GM23338 (cell line): ENCODE measurements around the gene SASH1. TPM values are rescaled to one million over a fixed set of nuclear protein-coding genes. Genes with fewer than 3 reads are reported as not detected.

ENCODE experiments used
- ATAC-seq: fragments of 200-7000 bp; cut with Tn5 transposase; 3 replicates; pipeline ENCODE4 v1.9.1; 2020
- DNase-seq: peaks from one replicate; pipeline ENCODE4 v3.0.0-alpha.2; 2015; ENCODE audit warnings: low spot score
- H2AFZ ChIP-seq: fragments of 200-600 bp; sonication (generic); 2 replicates; pipeline ENCODE4 v1.8.0; 2016; ENCODE audit warnings: antibody characterized with exemption, mild to moderate bottlenecking, moderate library complexity
- H3F3A ChIP-seq: fragments of 200-600 bp; sonication (generic); replicated peaks from 2 replicates; pipeline ENCODE4 v1.8.0; 2017; ENCODE audit warnings: antibody characterized with exemption, mixed run types, low read depth
- H3K27ac ChIP-seq: fragments of 200-600 bp; sonication (generic); 2 replicates; pipeline ENCODE4 v1.6.1; 2016; ENCODE audit warnings: low read depth
- H3K27me3 ChIP-seq: fragments of 200-600 bp; sonication (generic); 2 replicates; pipeline ENCODE4 v1.8.0; 2016; ENCODE audit warnings: mild to moderate bottlenecking, mixed run types, moderate library complexity; ENCODE audit not compliant: insufficient read depth
- H3K36me3 ChIP-seq: fragments of 200-600 bp; sonication (generic); 2 replicates; pipeline ENCODE4 v1.8.0; 2016; ENCODE audit warnings: mild to moderate bottlenecking; ENCODE audit not compliant: insufficient read depth
- H3K4me1 ChIP-seq: fragments of 200-600 bp; sonication (generic); 2 replicates; pipeline ENCODE4 v1.8.0; 2016; ENCODE audit warnings: mild to moderate bottlenecking, moderate library complexity; ENCODE audit not compliant: insufficient read depth
- H3K4me2 ChIP-seq: fragments of 200-600 bp; sonication (generic); 2 replicates; pipeline ENCODE4 v1.7.1; 2017; ENCODE audit warnings: mixed run types
- H3K4me3 ChIP-seq: fragments of 200-600 bp; sonication (generic); 2 replicates; pipeline ENCODE4 v1.6.1; 2016; ENCODE audit warnings: mixed run types
- H3K79me2 ChIP-seq: fragments of 200-600 bp; sonication (generic); replicated peaks from 2 replicates; pipeline ENCODE4 v1.8.0; 2017; ENCODE audit warnings: mild to moderate bottlenecking; ENCODE audit not compliant: insufficient read depth
- H3K9me2 ChIP-seq: fragments of 200-600 bp; sonication (generic); 2 replicates; pipeline ENCODE4 v1.8.0; 2017; ENCODE audit not compliant: insufficient read depth
- H4K20me1 ChIP-seq: fragments of 200-600 bp; sonication (generic); replicated peaks from 2 replicates; pipeline ENCODE4 v1.8.0; 2017; ENCODE audit warnings: mild to moderate bottlenecking; ENCODE audit not compliant: insufficient read depth
- H3K27ac Mint-ChIP-seq: 2 replicates; pipeline ENCODE4 v1.8.0; 2020; ENCODE audit warnings: inconsistent platforms, mild to moderate bottlenecking, moderate library complexity, mixed read lengths
- H3K27me3 Mint-ChIP-seq: 3 replicates; pipeline ENCODE4 v1.8.0; 2022; ENCODE audit warnings: low read depth, mild to moderate bottlenecking, moderate library complexity, mixed read lengths, inconsistent platforms; ENCODE audit not compliant: insufficient read depth, poor library complexity
- H3K36me3 Mint-ChIP-seq: 3 replicates; pipeline ENCODE4 v1.8.0; 2021; ENCODE audit warnings: low read depth, mild to moderate bottlenecking, inconsistent platforms, moderate library complexity, mixed read lengths
- H3K4me1 Mint-ChIP-seq: 3 replicates; pipeline ENCODE4 v1.8.0; 2020; ENCODE audit warnings: mild to moderate bottlenecking, inconsistent platforms, mixed read lengths
- H3K4me3 Mint-ChIP-seq: 3 replicates; pipeline ENCODE4 v1.8.0; 2021; ENCODE audit warnings: moderate library complexity, mild to moderate bottlenecking, inconsistent platforms, mixed read lengths
- H3K9me3 Mint-ChIP-seq: 3 replicates; pipeline ENCODE4 v1.8.0; 2020; ENCODE audit warnings: moderate library complexity, mild to moderate bottlenecking, inconsistent platforms, mixed read lengths
- CREB1 ChIP-seq: fragments of 250-450 bp; sonication (Bioruptor Pico); IDR thresholded peaks from 2 replicates; pipeline ENCODE4 v1.5.0; 2020; ENCODE audit warnings: low read depth, mild to moderate bottlenecking, moderate library complexity
- EZH2 ChIP-seq: fragments of 200-600 bp; sonication (generic); IDR thresholded peaks from one replicate; pipeline ENCODE4 v1.8.0; 2017; ENCODE audit warnings: antibody characterized with exemption, mild to moderate bottlenecking, low read depth; ENCODE audit not compliant: unreplicated experiment
- EZH2phosphoT487 ChIP-seq: fragments of 200-600 bp; sonication (generic); IDR thresholded peaks from one replicate; pipeline ENCODE4 v1.8.1; 2018; ENCODE audit warnings: antibody characterized with exemption; ENCODE audit not compliant: unreplicated experiment
- JUNB ChIP-seq: IDR thresholded peaks from one replicate; pipeline ENCODE4 v1.6.1; 2016; ENCODE audit warnings: antibody characterized with exemption; ENCODE audit not compliant: unreplicated experiment
- NANOG ChIP-seq: IDR thresholded peaks from 2 replicates; pipeline ENCODE4 v1.6.1; 2016; ENCODE audit warnings: antibody characterized with exemption, borderline replicate concordance
- POLR2AphosphoS5 ChIP-seq: IDR thresholded peaks from 2 replicates; pipeline ENCODE4 v1.6.1; 2016; ENCODE audit warnings: antibody characterized with exemption, low read depth
- STAT1 ChIP-seq: IDR thresholded peaks from one replicate; pipeline ENCODE4 v1.6.1; 2016; ENCODE audit warnings: antibody characterized with exemption; ENCODE audit not compliant: unreplicated experiment
- ZNF114 ChIP-seq: fragments of 250-450 bp; sonication (Bioruptor Pico); IDR thresholded peaks from 2 replicates; pipeline ENCODE4 v1.5.0; 2020; ENCODE audit warnings: mild to moderate bottlenecking, moderate library complexity
- ZNF331 ChIP-seq: fragments of 250-450 bp; sonication (Bioruptor Pico); IDR thresholded peaks from 2 replicates; pipeline ENCODE4 v1.5.0; 2020; ENCODE audit warnings: low read depth, mild to moderate bottlenecking, moderate library complexity
- polyA plus RNA-seq: library from polyadenylated mRNA; unstranded; fragments of >200 nt; fragmentation: Nextera tagmentation; extraction: Ambion mirVana; gene quantifications from 2 replicates; pipeline ENCODE4 v1.2.1, GENCODE V29; 2016
- total RNA-seq: library from RNA; depleted of rRNA; stranded (reverse); fragments of >200 nt; shearing (Covaris generic); gene quantifications from 2 replicates; pipeline ENCODE4 v1.2.3, GENCODE V29; 2014
- TF ChIP-seq, protein P1 (sequence below): fragments of 250-450 bp; sonication (Bioruptor Pico); IDR thresholded peaks from 2 replicates; pipeline ENCODE4 v1.5.0; 2020; ENCODE audit warnings: mild to moderate bottlenecking, moderate library complexity
- TF ChIP-seq, protein P2 (sequence below): IDR thresholded peaks from one replicate; pipeline ENCODE4 v1.6.1; 2018; ENCODE audit warnings: antibody characterized with exemption; ENCODE audit not compliant: unreplicated experiment
- TF ChIP-seq, protein P3 (sequence below), 2 experiments: fragments of 200-600 bp in 1 of 2; sonication (generic) in 1 of 2; conservative IDR thresholded peaks; 2 replicates each; pipeline versions ENCODE4 v1.5.1 to v1.6.1; 2016 to 2017; ENCODE audit warnings: antibody characterized with exemption in 2 of 2, low read depth in 2 of 2, mild to moderate bottlenecking in 2 of 2, moderate library complexity in 1 of 2
- TF ChIP-seq, protein P4 (sequence below): IDR thresholded peaks from 2 replicates; pipeline ENCODE4 v1.6.1; 2016; ENCODE audit warnings: antibody characterized with exemption

SASH1 gene
- total and polyA plus RNA-seq, 2 experiments from 2014 or later: 8.2 to 30.2 TPM

DNA sequence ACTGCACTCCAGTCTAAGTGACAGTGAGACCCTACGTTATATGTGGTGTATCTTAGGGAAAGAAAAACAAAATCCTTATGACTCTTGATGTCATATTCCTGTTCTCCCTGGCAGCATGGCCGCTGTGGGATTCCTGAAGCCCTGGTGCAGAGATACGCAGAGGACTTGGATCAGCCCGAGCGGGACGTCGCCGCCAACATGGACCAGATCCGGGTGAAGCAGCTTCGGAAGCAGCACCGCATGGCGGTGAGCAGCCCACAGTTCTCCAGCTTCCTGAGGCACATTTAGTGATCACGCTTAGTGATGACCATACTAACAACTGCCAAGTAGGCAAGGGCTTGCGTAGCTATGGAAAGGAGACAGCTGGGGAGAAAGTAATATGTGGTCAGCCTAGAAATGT, 203.3 kb downstream of the SASH1 start:
- H3K36me3 ChIP-seq: peaks cover 14% of the 10 kb centered on the region
- H3K9me2 ChIP-seq: no peaks in the 10 kb centered on the region
- no peaks in the 10 kb centered on the region for H4K20me1 ChIP-seq
- DNase-seq: no peak
- Mint-ChIP-seq H3K27ac (no peak overlapping the region), H3K36me3 (peaks cover 66% of the 10 kb centered on the region), H3K9me3 (no peaks in the 10 kb centered on the region), H3K4me1 (peaks cover 6% of the 10 kb centered on the region), H3K4me3 (no peak overlapping the region), H3K27me3 (no peaks in the 10 kb centered on the region)
- H3K27ac ChIP-seq: no peak overlapping the region
- H3K4me3 ChIP-seq: no peak overlapping the region
- H3F3A ChIP-seq: no peaks in the 10 kb centered on the region
- H3K27me3 ChIP-seq: no peaks in the 10 kb centered on the region
- no peak overlapping the region for H2AFZ ChIP-seq
- peaks cover 6% of the 10 kb centered on the region for H3K4me1 ChIP-seq
- no peak overlapping the region for H3K4me2 ChIP-seq
- no peaks in the 10 kb centered on the region for H3K79me2 ChIP-seq
- ATAC-seq: no peak
- TF ChIP-seq NANOG (no peak), ZNF331 (CRISPR knock-in tag) (no peak), CREB1 (CRISPR knock-in tag) (no peak), POLR2AphosphoS5 (no peak), EZH2 (no peak), EZH2phosphoT487 (no peak), JUNB (no peak), ZNF114 (CRISPR knock-in tag) (no peak), STAT1 (no peak)
- TF ChIP-seq, protein P1, sequence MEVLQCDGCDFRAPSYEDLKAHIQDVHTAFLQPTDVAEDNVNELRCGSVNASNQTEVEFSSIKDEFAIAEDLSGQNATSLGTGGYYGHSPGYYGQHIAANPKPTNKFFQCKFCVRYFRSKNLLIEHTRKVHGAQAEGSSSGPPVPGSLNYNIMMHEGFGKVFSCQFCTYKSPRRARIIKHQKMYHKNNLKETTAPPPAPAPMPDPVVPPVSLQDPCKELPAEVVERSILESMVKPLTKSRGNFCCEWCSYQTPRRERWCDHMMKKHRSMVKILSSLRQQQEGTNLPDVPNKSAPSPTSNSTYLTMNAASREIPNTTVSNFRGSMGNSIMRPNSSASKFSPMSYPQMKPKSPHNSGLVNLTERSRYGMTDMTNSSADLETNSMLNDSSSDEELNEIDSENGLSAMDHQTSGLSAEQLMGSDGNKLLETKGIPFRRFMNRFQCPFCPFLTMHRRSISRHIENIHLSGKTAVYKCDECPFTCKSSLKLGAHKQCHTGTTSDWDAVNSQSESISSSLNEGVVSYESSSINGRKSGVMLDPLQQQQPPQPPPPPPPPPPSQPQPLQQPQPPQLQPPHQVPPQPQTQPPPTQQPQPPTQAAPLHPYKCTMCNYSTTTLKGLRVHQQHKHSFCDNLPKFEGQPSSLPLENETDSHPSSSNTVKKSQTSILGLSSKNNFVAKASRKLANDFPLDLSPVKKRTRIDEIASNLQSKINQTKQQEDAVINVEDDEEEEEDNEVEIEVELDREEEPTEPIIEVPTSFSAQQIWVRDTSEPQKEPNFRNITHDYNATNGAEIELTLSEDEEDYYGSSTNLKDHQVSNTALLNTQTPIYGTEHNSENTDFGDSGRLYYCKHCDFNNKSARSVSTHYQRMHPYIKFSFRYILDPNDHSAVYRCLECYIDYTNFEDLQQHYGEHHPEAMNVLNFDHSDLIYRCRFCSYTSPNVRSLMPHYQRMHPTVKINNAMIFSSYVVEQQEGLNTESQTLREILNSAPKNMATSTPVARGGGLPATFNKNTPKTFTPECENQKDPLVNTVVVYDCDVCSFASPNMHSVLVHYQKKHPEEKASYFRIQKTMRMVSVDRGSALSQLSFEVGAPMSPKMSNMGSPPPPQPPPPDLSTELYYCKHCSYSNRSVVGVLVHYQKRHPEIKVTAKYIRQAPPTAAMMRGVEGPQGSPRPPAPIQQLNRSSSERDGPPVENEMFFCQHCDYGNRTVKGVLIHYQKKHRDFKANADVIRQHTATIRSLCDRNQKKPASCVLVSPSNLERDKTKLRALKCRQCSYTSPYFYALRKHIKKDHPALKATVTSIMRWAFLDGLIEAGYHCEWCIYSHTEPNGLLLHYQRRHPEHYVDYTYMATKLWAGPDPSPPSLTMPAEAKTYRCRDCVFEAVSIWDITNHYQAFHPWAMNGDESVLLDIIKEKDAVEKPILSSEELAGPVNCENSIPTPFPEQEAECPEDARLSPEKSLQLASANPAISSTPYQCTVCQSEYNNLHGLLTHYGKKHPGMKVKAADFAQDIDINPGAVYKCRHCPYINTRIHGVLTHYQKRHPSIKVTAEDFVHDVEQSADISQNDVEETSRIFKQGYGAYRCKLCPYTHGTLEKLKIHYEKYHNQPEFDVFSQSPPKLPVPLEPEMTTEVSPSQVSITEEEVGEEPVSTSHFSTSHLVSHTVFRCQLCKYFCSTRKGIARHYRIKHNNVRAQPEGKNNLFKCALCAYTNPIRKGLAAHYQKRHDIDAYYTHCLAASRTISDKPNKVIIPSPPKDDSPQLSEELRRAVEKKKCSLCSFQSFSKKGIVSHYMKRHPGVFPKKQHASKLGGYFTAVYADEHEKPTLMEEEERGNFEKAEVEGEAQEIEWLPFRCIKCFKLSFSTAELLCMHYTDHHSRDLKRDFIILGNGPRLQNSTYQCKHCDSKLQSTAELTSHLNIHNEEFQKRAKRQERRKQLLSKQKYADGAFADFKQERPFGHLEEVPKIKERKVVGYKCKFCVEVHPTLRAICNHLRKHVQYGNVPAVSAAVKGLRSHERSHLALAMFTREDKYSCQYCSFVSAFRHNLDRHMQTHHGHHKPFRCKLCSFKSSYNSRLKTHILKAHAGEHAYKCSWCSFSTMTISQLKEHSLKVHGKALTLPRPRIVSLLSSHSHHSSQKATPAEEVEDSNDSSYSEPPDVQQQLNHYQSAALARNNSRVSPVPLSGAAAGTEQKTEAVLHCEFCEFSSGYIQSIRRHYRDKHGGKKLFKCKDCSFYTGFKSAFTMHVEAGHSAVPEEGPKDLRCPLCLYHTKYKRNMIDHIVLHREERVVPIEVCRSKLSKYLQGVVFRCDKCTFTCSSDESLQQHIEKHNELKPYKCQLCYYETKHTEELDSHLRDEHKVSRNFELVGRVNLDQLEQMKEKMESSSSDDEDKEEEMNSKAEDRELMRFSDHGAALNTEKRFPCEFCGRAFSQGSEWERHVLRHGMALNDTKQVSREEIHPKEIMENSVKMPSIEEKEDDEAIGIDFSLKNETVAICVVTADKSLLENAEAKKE (CRISPR knock-in tag): no peak
- TF ChIP-seq, protein P2, sequence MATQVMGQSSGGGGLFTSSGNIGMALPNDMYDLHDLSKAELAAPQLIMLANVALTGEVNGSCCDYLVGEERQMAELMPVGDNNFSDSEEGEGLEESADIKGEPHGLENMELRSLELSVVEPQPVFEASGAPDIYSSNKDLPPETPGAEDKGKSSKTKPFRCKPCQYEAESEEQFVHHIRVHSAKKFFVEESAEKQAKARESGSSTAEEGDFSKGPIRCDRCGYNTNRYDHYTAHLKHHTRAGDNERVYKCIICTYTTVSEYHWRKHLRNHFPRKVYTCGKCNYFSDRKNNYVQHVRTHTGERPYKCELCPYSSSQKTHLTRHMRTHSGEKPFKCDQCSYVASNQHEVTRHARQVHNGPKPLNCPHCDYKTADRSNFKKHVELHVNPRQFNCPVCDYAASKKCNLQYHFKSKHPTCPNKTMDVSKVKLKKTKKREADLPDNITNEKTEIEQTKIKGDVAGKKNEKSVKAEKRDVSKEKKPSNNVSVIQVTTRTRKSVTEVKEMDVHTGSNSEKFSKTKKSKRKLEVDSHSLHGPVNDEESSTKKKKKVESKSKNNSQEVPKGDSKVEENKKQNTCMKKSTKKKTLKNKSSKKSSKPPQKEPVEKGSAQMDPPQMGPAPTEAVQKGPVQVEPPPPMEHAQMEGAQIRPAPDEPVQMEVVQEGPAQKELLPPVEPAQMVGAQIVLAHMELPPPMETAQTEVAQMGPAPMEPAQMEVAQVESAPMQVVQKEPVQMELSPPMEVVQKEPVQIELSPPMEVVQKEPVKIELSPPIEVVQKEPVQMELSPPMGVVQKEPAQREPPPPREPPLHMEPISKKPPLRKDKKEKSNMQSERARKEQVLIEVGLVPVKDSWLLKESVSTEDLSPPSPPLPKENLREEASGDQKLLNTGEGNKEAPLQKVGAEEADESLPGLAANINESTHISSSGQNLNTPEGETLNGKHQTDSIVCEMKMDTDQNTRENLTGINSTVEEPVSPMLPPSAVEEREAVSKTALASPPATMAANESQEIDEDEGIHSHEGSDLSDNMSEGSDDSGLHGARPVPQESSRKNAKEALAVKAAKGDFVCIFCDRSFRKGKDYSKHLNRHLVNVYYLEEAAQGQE: no peak
- TF ChIP-seq, protein P3, sequence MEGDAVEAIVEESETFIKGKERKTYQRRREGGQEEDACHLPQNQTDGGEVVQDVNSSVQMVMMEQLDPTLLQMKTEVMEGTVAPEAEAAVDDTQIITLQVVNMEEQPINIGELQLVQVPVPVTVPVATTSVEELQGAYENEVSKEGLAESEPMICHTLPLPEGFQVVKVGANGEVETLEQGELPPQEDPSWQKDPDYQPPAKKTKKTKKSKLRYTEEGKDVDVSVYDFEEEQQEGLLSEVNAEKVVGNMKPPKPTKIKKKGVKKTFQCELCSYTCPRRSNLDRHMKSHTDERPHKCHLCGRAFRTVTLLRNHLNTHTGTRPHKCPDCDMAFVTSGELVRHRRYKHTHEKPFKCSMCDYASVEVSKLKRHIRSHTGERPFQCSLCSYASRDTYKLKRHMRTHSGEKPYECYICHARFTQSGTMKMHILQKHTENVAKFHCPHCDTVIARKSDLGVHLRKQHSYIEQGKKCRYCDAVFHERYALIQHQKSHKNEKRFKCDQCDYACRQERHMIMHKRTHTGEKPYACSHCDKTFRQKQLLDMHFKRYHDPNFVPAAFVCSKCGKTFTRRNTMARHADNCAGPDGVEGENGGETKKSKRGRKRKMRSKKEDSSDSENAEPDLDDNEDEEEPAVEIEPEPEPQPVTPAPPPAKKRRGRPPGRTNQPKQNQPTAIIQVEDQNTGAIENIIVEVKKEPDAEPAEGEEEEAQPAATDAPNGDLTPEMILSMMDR (conservative IDR thresholded peaks at IDR 0.05; ENCODE audit: low read depth in 2 of 2): no peak
- TF ChIP-seq, protein P4, sequence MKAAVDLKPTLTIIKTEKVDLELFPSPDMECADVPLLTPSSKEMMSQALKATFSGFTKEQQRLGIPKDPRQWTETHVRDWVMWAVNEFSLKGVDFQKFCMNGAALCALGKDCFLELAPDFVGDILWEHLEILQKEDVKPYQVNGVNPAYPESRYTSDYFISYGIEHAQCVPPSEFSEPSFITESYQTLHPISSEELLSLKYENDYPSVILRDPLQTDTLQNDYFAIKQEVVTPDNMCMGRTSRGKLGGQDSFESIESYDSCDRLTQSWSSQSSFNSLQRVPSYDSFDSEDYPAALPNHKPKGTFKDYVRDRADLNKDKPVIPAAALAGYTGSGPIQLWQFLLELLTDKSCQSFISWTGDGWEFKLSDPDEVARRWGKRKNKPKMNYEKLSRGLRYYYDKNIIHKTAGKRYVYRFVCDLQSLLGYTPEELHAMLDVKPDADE: no peak
